ENCODE measurements around the gene MIOX. TPM values are rescaled to one million over a fixed set of nuclear protein-coding genes. Genes with fewer than 3 reads are reported as not detected.

MIOX gene
- total RNA-seq, 1 experiment from 2014 or later: 0.39 TPM

DNA sequence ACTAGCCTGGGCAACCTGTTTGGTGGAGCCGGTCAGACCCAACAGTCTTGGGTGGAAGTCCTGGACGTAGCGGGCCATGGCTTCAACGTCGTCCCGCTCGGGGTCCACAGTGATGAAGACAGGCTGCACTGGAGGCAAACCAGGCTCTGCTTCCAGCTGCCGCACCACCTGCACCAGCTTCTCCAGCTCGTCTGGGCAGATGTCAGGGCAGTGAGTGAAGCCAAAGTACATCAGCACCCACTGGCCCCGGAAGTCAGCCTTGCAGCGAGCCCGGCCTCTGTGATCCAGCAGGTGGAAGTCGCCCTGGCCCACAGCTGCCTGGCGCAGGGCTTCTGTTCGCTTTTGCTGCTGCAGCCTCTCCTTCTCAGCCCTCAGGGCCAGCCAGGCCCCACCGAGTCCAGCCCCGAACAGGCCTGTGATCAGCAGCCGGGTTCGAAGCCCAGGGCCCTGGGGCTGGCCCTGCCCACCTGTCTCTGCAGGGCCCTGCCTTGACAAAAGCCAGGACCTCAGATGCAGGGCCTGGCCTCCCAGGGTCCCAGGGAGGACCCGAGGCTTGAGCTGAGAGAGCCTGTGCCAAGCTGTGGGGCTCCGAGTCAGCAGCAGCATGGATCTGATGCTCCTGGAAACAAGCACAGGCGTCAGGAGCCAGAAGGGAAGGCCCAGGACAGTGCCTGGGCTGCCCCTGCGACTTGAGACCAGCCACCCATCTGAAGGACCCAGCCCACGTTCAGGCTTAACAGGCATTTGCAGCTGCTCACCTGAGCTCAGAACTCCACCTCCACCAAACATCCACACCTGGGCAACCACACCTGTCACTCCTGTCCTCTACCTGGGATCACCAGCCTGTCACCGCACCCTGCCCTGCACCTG, 37.4 kb downstream of the MIOX start:
- intact Hi-C loops (cut with micrococcal nuclease): no loop called here
- Histone ChIP-seq H3K36me3 (ENCODE audit: control insufficient read depth in 1 of 2, insufficient read depth in 2 of 2, low read length in 2 of 2) (peaks cover 0 to 18% of the 10 kb centered on the region in 2 experiments; a peak in 2 of 4 replicates), H3K4me3 (replicated peaks in 1 of 2; ENCODE audit: low read depth in 1 of 2, low read length in 2 of 2) (peak overlapping the region; percentile 78 to 85), H3K9me3 (ENCODE audit: control insufficient read depth in 1 of 2, insufficient read depth in 1 of 2, low read depth in 1 of 2, low read length in 2 of 2) (no peaks in the 10 kb centered on the region), H3K9me2 (ENCODE audit: insufficient read depth) (no peaks in the 10 kb centered on the region), H3K4me1 (ENCODE audit: control insufficient read depth in 1 of 2, insufficient read depth in 2 of 2, low read length in 2 of 2) (peaks cover 13 to 49% of the 10 kb centered on the region in 2 experiments; a peak in 3 of 4 replicates), H3K4me2 (ENCODE audit: low read length) (peak overlapping the region; percentile 99), H3K27me3 (ENCODE audit: insufficient read depth, low read length) (no peaks in the 10 kb centered on the region), H4K20me1 (ENCODE audit: insufficient read depth) (no peaks in the 10 kb centered on the region), H3K27ac (ENCODE audit: low read depth, low read length) (peak overlapping the region; percentile 100), H2AFZ (ENCODE audit: low read depth, low read length, poor library complexity, severe bottlenecking) (no peak overlapping the region), H3K9ac (ENCODE audit: low read length) (peak overlapping the region; percentile 93), H3K79me2 (ENCODE audit: insufficient read depth, low read length) (peaks cover 25% of the 10 kb centered on the region)
- CTCF ChIA-PET: no interaction called here
- POLR2A ChIA-PET: interaction anchor here (1.0 kb wide), 1 partner anchor 9 kb away, joined by 3 read pairs; no protein-coding TSS in a partner anchor
- RAD21 ChIA-PET (ENCODE audit: low non-redundant PET in 1 of 2, low total read pairs in 2 of 2, uncharacterized antibody in 2 of 2, unreplicated experiment in 2 of 2): interaction anchor here in 1 of 2 experiments (2.2 kb wide), 1 partner anchor 39 kb away, joined by 5 read pairs; the partner anchor contains the start of gene SYCE3
- no peak for ATAC-seq
- DNase-seq (ENCODE audit: low read depth, low spot score): no peak
- BruUV-seq (replicated peaks): no TSS peak
- TF ChIP-seq MAX (IDR thresholded peaks at IDR 0.05) (no peak), POLR2AphosphoS5 (IDR thresholded peaks at IDR 0.05; ENCODE audit: low read depth, low read length) (0 out of 2 replicates have a peak, but pooled peaks have one; percentile 38)

DNA sequence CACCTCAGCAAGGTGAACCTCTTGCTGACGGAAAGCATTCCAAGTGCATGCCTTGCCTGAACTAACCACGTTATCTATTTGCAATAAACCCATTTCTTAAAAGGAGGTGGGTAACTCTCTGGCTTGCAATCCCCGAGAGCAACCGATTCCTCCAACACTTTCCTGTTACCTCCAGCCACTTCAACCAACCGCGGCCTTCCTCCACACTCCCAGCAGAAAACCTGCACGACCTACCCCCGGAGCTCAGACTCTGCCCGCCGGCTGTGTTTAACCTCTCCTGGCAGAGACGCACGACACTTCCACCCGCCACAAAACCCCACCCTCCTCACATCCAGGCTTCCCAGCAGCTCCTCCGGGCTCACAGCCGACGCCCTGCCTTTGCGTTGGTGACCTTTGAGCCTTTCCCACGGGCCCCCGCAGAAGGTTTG, 38.0 kb downstream of the MIOX start:
- CTCF ChIA-PET: interaction anchor here (1.5 to 1.7 kb wide), 3 partner anchors 27 to 273 kb away, joined by 6 to 11 read pairs (median 6); partner anchors contain the start of gene HDAC10

More for the DNA sequence above, 38.0 kb downstream of the MIOX start:
- H3K27ac ChIP-seq (ENCODE audit: low read depth, low read length): peak overlapping the region; percentile 100
- H3K79me2 ChIP-seq (ENCODE audit: insufficient read depth, low read length): peaks cover 30% of the 10 kb centered on the region
- intact Hi-C loops (cut with micrococcal nuclease): loop anchor here (1.0 kb wide), 1 partner anchor 16 kb away; the partner anchor contains the start of gene NCAPH2
- H4K20me1 ChIP-seq (ENCODE audit: insufficient read depth): no peaks in the 10 kb centered on the region
- peak overlapping the region; percentile 93 for H3K9ac ChIP-seq (ENCODE audit: low read length)
- POLR2A ChIA-PET: interaction anchor here (1.0 to 1.6 kb wide), 3 partner anchors 9 to 16 kb away, joined by 3 to 20 read pairs (median 4); partner anchors contain the start of genes LMF2 and NCAPH2
- no peak overlapping the region for H2AFZ ChIP-seq (ENCODE audit: low read depth, low read length, poor library complexity, severe bottlenecking)
- H3K4me2 ChIP-seq (ENCODE audit: low read length): peak overlapping the region; percentile 99
- TF ChIP-seq CEBPB (IDR thresholded peaks at IDR 0.05; ENCODE audit: low read depth) (no peak), ZNF274 (IDR thresholded peaks at IDR 0.05; ENCODE audit: low read depth, low read length) (no peak), POLR2AphosphoS5 (IDR thresholded peaks at IDR 0.05; ENCODE audit: low read depth, low read length) (no peak), SIN3A (IDR thresholded peaks at IDR 0.05; ENCODE audit: low read depth) (no peak), RAD21 (IDR thresholded peaks at IDR 0.05; ENCODE audit: low read depth) (no peak), EZH2phosphoT487 (IDR thresholded peaks at IDR 0.05; ENCODE audit: borderline replicate concordance) (no peak), FOSL1 (IDR thresholded peaks at IDR 0.05; ENCODE audit: low read depth) (no peak), ELF1 (IDR thresholded peaks at IDR 0.05; ENCODE audit: borderline replicate concordance, low read depth) (no peak), ZFX (IDR thresholded peaks at IDR 0.05) (no peak), EGR1 (IDR thresholded peaks at IDR 0.05; ENCODE audit: low read depth) (no peak)
- TF ChIP-seq, protein P1, sequence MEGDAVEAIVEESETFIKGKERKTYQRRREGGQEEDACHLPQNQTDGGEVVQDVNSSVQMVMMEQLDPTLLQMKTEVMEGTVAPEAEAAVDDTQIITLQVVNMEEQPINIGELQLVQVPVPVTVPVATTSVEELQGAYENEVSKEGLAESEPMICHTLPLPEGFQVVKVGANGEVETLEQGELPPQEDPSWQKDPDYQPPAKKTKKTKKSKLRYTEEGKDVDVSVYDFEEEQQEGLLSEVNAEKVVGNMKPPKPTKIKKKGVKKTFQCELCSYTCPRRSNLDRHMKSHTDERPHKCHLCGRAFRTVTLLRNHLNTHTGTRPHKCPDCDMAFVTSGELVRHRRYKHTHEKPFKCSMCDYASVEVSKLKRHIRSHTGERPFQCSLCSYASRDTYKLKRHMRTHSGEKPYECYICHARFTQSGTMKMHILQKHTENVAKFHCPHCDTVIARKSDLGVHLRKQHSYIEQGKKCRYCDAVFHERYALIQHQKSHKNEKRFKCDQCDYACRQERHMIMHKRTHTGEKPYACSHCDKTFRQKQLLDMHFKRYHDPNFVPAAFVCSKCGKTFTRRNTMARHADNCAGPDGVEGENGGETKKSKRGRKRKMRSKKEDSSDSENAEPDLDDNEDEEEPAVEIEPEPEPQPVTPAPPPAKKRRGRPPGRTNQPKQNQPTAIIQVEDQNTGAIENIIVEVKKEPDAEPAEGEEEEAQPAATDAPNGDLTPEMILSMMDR (IDR thresholded peaks at IDR 0.05 in 2 of 3, conservative IDR thresholded peaks at IDR 0.05 in 1 of 3; ENCODE audit: borderline replicate concordance in 1 of 3, insufficient read depth in 1 of 3, low read depth in 2 of 3, low read length in 2 of 3): no peak
- TF ChIP-seq, protein P2, sequence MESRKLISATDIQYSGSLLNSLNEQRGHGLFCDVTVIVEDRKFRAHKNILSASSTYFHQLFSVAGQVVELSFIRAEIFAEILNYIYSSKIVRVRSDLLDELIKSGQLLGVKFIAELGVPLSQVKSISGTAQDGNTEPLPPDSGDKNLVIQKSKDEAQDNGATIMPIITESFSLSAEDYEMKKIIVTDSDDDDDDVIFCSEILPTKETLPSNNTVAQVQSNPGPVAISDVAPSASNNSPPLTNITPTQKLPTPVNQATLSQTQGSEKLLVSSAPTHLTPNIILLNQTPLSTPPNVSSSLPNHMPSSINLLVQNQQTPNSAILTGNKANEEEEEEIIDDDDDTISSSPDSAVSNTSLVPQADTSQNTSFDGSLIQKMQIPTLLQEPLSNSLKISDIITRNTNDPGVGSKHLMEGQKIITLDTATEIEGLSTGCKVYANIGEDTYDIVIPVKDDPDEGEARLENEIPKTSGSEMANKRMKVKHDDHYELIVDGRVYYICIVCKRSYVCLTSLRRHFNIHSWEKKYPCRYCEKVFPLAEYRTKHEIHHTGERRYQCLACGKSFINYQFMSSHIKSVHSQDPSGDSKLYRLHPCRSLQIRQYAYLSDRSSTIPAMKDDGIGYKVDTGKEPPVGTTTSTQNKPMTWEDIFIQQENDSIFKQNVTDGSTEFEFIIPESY (IDR thresholded peaks at IDR 0.05; ENCODE audit: extremely low read depth, insufficient replicate concordance, low read length): no peak
- H3K4me3 ChIP-seq (replicated peaks in 1 of 2; ENCODE audit: low read depth in 1 of 2, low read length in 2 of 2): peak overlapping the region; percentile 78 to 85
- no peaks in the 10 kb centered on the region for H3K9me2 ChIP-seq (ENCODE audit: insufficient read depth)
- DNase-seq (ENCODE audit: low read depth, low spot score) (no peak), ATAC-seq (no peak; the same call in 1 of the 2 replicates)
- no TSS peak for BruUV-seq (replicated peaks)
- H3K27me3 ChIP-seq (ENCODE audit: insufficient read depth, low read length): no peaks in the 10 kb centered on the region
- RAD21 ChIA-PET (ENCODE audit: low non-redundant PET in 1 of 2, low total read pairs in 2 of 2, uncharacterized antibody in 2 of 2, unreplicated experiment in 2 of 2): interaction anchor here (1.6 to 2.2 kb wide), 2 partner anchors 17 to 38 kb away, joined by 5 to 8 read pairs; partner anchors contain the start of genes LMF2 (in 1 of the 2), NCAPH2 (in 1 of the 2) and SYCE3 (in 1 of the 2)
- H3K4me1 ChIP-seq (ENCODE audit: control insufficient read depth in 1 of 2, insufficient read depth in 2 of 2, low read length in 2 of 2): peaks cover 13 to 55% of the 10 kb centered on the region in 2 experiments; a peak in 3 of 4 replicates
- no peaks in the 10 kb centered on the region for H3K9me3 ChIP-seq (ENCODE audit: control insufficient read depth in 1 of 2, insufficient read depth in 1 of 2, low read depth in 1 of 2, low read length in 2 of 2)
- peaks cover 0 to 11% of the 10 kb centered on the region in 2 experiments; a peak in 2 of 4 replicates for H3K36me3 ChIP-seq (ENCODE audit: control insufficient read depth in 1 of 2, insufficient read depth in 2 of 2, low read length in 2 of 2)
